Stomach (tissue), 4 donors: Measurements from ENCODE around the gene ANKRD10.

Experiments used
- EP300 ChIP-seq: sonication (generic); formaldehyde crosslinking; IDR thresholded peaks from one replicate; pipeline ENCODE4 v1.6.1; 2017; ENCODE audit warnings: antibody characterized with exemption
- POLR2A ChIP-seq, 4 donors: fragments of 450-650 bp; IDR thresholded peaks; one replicate each; pipeline ENCODE4 v1.6.1; 2016; ENCODE audit warnings: antibody characterized with exemption in 4 of 4, control low read depth in 2 of 4, mild to moderate bottlenecking in 1 of 4, moderate library complexity in 1 of 4
- POLR2AphosphoS5 ChIP-seq, 3 donors: sonication (generic); formaldehyde crosslinking; IDR thresholded peaks; one replicate each; pipeline ENCODE4 v1.6.1; 2016; ENCODE audit warnings: antibody characterized with exemption in 3 of 3
- TF ChIP-seq, protein P1 (sequence below), 7 experiments: fragments of 450-650 bp in 4 of 7; fragments of 200-600 bp in 3 of 7; sonication (generic) in 3 of 7; IDR thresholded peaks; one replicate each; pipeline ENCODE4 v1.5.1; 2016 to 2019; ENCODE audit warnings: antibody characterized with exemption in 7 of 7, control low read depth in 2 of 7, mild to moderate bottlenecking in 1 of 7

GRCh38 chr13:110961959-110962358, 47.1 kb upstream of the ANKRD10 start:
- TF ChIP-seq, protein P1, sequence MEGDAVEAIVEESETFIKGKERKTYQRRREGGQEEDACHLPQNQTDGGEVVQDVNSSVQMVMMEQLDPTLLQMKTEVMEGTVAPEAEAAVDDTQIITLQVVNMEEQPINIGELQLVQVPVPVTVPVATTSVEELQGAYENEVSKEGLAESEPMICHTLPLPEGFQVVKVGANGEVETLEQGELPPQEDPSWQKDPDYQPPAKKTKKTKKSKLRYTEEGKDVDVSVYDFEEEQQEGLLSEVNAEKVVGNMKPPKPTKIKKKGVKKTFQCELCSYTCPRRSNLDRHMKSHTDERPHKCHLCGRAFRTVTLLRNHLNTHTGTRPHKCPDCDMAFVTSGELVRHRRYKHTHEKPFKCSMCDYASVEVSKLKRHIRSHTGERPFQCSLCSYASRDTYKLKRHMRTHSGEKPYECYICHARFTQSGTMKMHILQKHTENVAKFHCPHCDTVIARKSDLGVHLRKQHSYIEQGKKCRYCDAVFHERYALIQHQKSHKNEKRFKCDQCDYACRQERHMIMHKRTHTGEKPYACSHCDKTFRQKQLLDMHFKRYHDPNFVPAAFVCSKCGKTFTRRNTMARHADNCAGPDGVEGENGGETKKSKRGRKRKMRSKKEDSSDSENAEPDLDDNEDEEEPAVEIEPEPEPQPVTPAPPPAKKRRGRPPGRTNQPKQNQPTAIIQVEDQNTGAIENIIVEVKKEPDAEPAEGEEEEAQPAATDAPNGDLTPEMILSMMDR (IDR thresholded peaks at IDR 0.05) = no peak
- TF ChIP-seq POLR2A (IDR thresholded peaks at IDR 0.05) = no peak
- TF ChIP-seq POLR2AphosphoS5 (IDR thresholded peaks at IDR 0.05) = no peak
- TF ChIP-seq EP300 = no peak
